Activated naive CD8-positive, alpha-beta T cell (primary cell): Measurements from ENCODE around the gene PEA15.

ENCODE experiments used
- H3K27ac Mint-ChIP-seq: one replicate; pipeline ENCODE4 v1.8.0; 2021; ENCODE audit warnings: mixed read lengths
- H3K27me3 Mint-ChIP-seq: one replicate; pipeline ENCODE4 v1.8.0; 2021; ENCODE audit warnings: mixed read lengths
- H3K36me3 Mint-ChIP-seq: one replicate; pipeline ENCODE4 v1.8.0; 2021; ENCODE audit warnings: mixed read lengths
- H3K4me1 Mint-ChIP-seq: one replicate; pipeline ENCODE4 v1.8.0; 2021; ENCODE audit warnings: low read depth, mixed read lengths
- H3K4me3 Mint-ChIP-seq: one replicate; pipeline ENCODE4 v1.8.0; 2021; ENCODE audit warnings: mild to moderate bottlenecking, mixed read lengths
- H3K9me3 Mint-ChIP-seq: one replicate; pipeline ENCODE4 v1.8.0; 2021; ENCODE audit warnings: low read depth, mixed read lengths

The PEA15 gene

GRCh38 chr1:160257411-160258015 is 52.3 kb downstream of the PEA15 start:
- H3K27ac Mint-ChIP-seq = peak overlapping the region; percentile 61
- no peaks in the 10 kb centered on the region for H3K27me3 Mint-ChIP-seq
- no peak overlapping the region for H3K4me3 Mint-ChIP-seq
- H3K9me3 Mint-ChIP-seq = no peaks in the 10 kb centered on the region
- H3K4me1 Mint-ChIP-seq = peaks cover 46% of the 10 kb centered on the region
- peaks cover 9% of the 10 kb centered on the region for H3K36me3 Mint-ChIP-seq

GRCh38 chr1:160258177-160258798 is 53.1 kb downstream of the PEA15 start:
- Mint-ChIP-seq H3K27me3 (no peaks in the 10 kb centered on the region), H3K27ac (peak overlapping the region; percentile 87), H3K4me1 (peaks cover 50% of the 10 kb centered on the region), H3K9me3 (no peaks in the 10 kb centered on the region), H3K4me3 (no peak overlapping the region), H3K36me3 (peaks cover 9% of the 10 kb centered on the region)

- peak overlapping the region; percentile 99 for H3K4me3 Mint-ChIP-seq
- peaks cover 56% of the 10 kb centered on the region for H3K4me1 Mint-ChIP-seq
- H3K9me3 Mint-ChIP-seq = no peaks in the 10 kb centered on the region
- peak overlapping the region; percentile 100 for H3K27ac Mint-ChIP-seq
- no peaks in the 10 kb centered on the region for H3K27me3 Mint-ChIP-seq
- peaks cover 9% of the 10 kb centered on the region for H3K36me3 Mint-ChIP-seq
These were observed 55.5 kb downstream of the PEA15 start for GRCh38 chr1:160260406-160261382.

GRCh38 chr1:160261556-160261892 is 56.3 kb downstream of the PEA15 start:
- Mint-ChIP-seq H3K9me3 (no peaks in the 10 kb centered on the region), H3K27ac (peak overlapping the region; percentile 100), H3K4me1 (peaks cover 51% of the 10 kb centered on the region), H3K27me3 (no peaks in the 10 kb centered on the region), H3K36me3 (peaks cover 9% of the 10 kb centered on the region), H3K4me3 (peak overlapping the region; percentile 99)

- H3K4me1 Mint-ChIP-seq = peaks cover 45% of the 10 kb centered on the region
- peak within 1 kb of the TSS; percentile 100 for H3K27ac Mint-ChIP-seq
- H3K4me3 Mint-ChIP-seq = peak within 1 kb of the TSS; percentile 99
- H3K27me3 Mint-ChIP-seq = no peaks in the 10 kb centered on the region
- no peaks in the 10 kb centered on the region for H3K9me3 Mint-ChIP-seq
- H3K36me3 Mint-ChIP-seq = peaks cover 9% of the 10 kb centered on the region
These were observed 57.0 kb downstream of the PEA15 start, which contains the start of gene DCAF8 for GRCh38 chr1:160261893-160262794. TSS of gene DCAF8 (minus strand) at chr1:160262549. CDS start at chr1:160244008, 18,541 bp downstream.

GRCh38 chr1:160264795-160265307 is 59.7 kb downstream of the PEA15 start:
- Mint-ChIP-seq H3K27me3 (no peaks in the 10 kb centered on the region), H3K4me3 (no peak overlapping the region), H3K36me3 (peaks cover 5% of the 10 kb centered on the region), H3K4me1 (peaks cover 27% of the 10 kb centered on the region), H3K27ac (no peak overlapping the region), H3K9me3 (no peaks in the 10 kb centered on the region)
